ENCODE data around the gene INPP5E.
"Not testable (repeated sequence)": the region's sequence is repeated elsewhere in the genome, so short reads cannot be mapped to it uniquely, and the experiment has no call there.

Gene INPP5E

GRCh38 chr9:136425367-136425766 is 14.3 kb downstream of the INPP5E start:
- not testable (repeated sequence) for ATAC-seq (replicated peaks; ENCODE audit: extremely low read depth, poor library complexity, severe bottlenecking); H3K27ac Mint-ChIP-seq (ENCODE audit: low read depth); H3K9me3 Mint-ChIP-seq; H3K4me3 Mint-ChIP-seq; H3K4me1 Mint-ChIP-seq; DNase-seq (ENCODE audit: low spot score in 2 of 2); H3K27me3 Mint-ChIP-seq
- peaks cover 33% of the 10 kb centered on the region for H3K36me3 Mint-ChIP-seq (ENCODE audit: insufficient read depth)

- H3K27me3 Mint-ChIP-seq, result no peaks in the 10 kb centered on the region
- ATAC-seq (replicated peaks; ENCODE audit: extremely low read depth, poor library complexity, severe bottlenecking) (no peak), DNase-seq (ENCODE audit: low spot score in 2 of 2) (no peak)
- no peak overlapping the region for H3K27ac Mint-ChIP-seq (ENCODE audit: low read depth)
- no peak overlapping the region for H3K4me3 Mint-ChIP-seq
- no peaks in the 10 kb centered on the region for H3K9me3 Mint-ChIP-seq
- H3K4me1 Mint-ChIP-seq, result no peaks in the 10 kb centered on the region
- peaks cover 34% of the 10 kb centered on the region for H3K36me3 Mint-ChIP-seq (ENCODE audit: insufficient read depth)
These were observed 14.8 kb downstream of the INPP5E start for GRCh38 chr9:136424750-136425362.

- H3K27me3 Mint-ChIP-seq, result no peaks in the 10 kb centered on the region
- H3K9me3 Mint-ChIP-seq, result no peaks in the 10 kb centered on the region
- no peak for DNase-seq (ENCODE audit: low spot score in 2 of 2)
- no peak for ATAC-seq (replicated peaks; ENCODE audit: extremely low read depth, poor library complexity, severe bottlenecking)
- H3K36me3 Mint-ChIP-seq (ENCODE audit: insufficient read depth), result peaks cover 45% of the 10 kb centered on the region
- H3K4me3 Mint-ChIP-seq, result no peak overlapping the region
- no peaks in the 10 kb centered on the region for H3K4me1 Mint-ChIP-seq
- no peak overlapping the region for H3K27ac Mint-ChIP-seq (ENCODE audit: low read depth)
These were observed 16.1 kb downstream of the INPP5E start for GRCh38 chr9:136423432-136424146.

GRCh38 chr9:136422876-136423275 is 16.8 kb downstream of the INPP5E start:
- Mint-ChIP-seq H3K4me1 (no peaks in the 10 kb centered on the region), H3K9me3 (no peaks in the 10 kb centered on the region), H3K27me3 (no peaks in the 10 kb centered on the region), H3K36me3 (ENCODE audit: insufficient read depth) (peaks cover 44% of the 10 kb centered on the region), H3K27ac (ENCODE audit: low read depth) (no peak overlapping the region), H3K4me3 (no peak overlapping the region)
- DNase-seq (ENCODE audit: low spot score in 2 of 2) (no peak), ATAC-seq (replicated peaks; ENCODE audit: extremely low read depth, poor library complexity, severe bottlenecking) (no peak)

- peaks cover 50% of the 10 kb centered on the region for H3K36me3 Mint-ChIP-seq (ENCODE audit: insufficient read depth)
- H3K4me1 Mint-ChIP-seq, result no peaks in the 10 kb centered on the region
- ATAC-seq (replicated peaks; ENCODE audit: extremely low read depth, poor library complexity, severe bottlenecking), result no peak
- DNase-seq (ENCODE audit: low spot score in 2 of 2), result no peak
- no peak overlapping the region for H3K4me3 Mint-ChIP-seq
- H3K27me3 Mint-ChIP-seq, result no peaks in the 10 kb centered on the region
- H3K27ac Mint-ChIP-seq (ENCODE audit: low read depth), result no peak overlapping the region
- no peaks in the 10 kb centered on the region for H3K9me3 Mint-ChIP-seq
These were observed 17.9 kb downstream of the INPP5E start for GRCh38 chr9:136421791-136422190.

GRCh38 chr9:136419092-136419420 is 20.6 kb downstream of the INPP5E start:
- Mint-ChIP-seq H3K36me3 (ENCODE audit: insufficient read depth) (peaks cover 54% of the 10 kb centered on the region), H3K27me3 (no peaks in the 10 kb centered on the region), H3K9me3 (no peaks in the 10 kb centered on the region), H3K27ac (ENCODE audit: low read depth) (no peak overlapping the region), H3K4me1 (no peaks in the 10 kb centered on the region), H3K4me3 (no peak overlapping the region)
- no peak for DNase-seq (ENCODE audit: low spot score in 2 of 2)
- ATAC-seq (replicated peaks; ENCODE audit: extremely low read depth, poor library complexity, severe bottlenecking), result no peak

- H3K27ac Mint-ChIP-seq (ENCODE audit: low read depth), result no peak overlapping the region
- H3K9me3 Mint-ChIP-seq, result no peaks in the 10 kb centered on the region
- no peak for ATAC-seq (replicated peaks; ENCODE audit: extremely low read depth, poor library complexity, severe bottlenecking)
- peaks cover 57% of the 10 kb centered on the region for H3K36me3 Mint-ChIP-seq (ENCODE audit: insufficient read depth)
- H3K4me1 Mint-ChIP-seq, result no peaks in the 10 kb centered on the region
- no peak for DNase-seq (ENCODE audit: low spot score in 2 of 2)
- H3K4me3 Mint-ChIP-seq, result no peak overlapping the region
- no peaks in the 10 kb centered on the region for H3K27me3 Mint-ChIP-seq
These were observed 21.2 kb downstream of the INPP5E start for GRCh38 chr9:136418182-136419091.

- Mint-ChIP-seq H3K36me3 (ENCODE audit: insufficient read depth) (peaks cover 50% of the 10 kb centered on the region), H3K9me3 (no peaks in the 10 kb centered on the region), H3K27me3 (no peaks in the 10 kb centered on the region), H3K4me1 (no peaks in the 10 kb centered on the region), H3K27ac (ENCODE audit: low read depth) (no peak overlapping the region), H3K4me3 (no peak overlapping the region)
- ATAC-seq (replicated peaks; ENCODE audit: extremely low read depth, poor library complexity, severe bottlenecking), result no peak
- no peak for DNase-seq (ENCODE audit: low spot score in 2 of 2)
These were observed 22.7 kb downstream of the INPP5E start for GRCh38 chr9:136416914-136417313.

- DNase-seq (ENCODE audit: low spot score in 2 of 2) (no peak), ATAC-seq (replicated peaks; ENCODE audit: extremely low read depth, poor library complexity, severe bottlenecking) (no peak)
- no peaks in the 10 kb centered on the region for H3K9me3 Mint-ChIP-seq
- no peak overlapping the region for H3K27ac Mint-ChIP-seq (ENCODE audit: low read depth)
- H3K27me3 Mint-ChIP-seq, result no peaks in the 10 kb centered on the region
- no peak overlapping the region for H3K4me3 Mint-ChIP-seq
- H3K36me3 Mint-ChIP-seq (ENCODE audit: insufficient read depth), result peaks cover 48% of the 10 kb centered on the region
- H3K4me1 Mint-ChIP-seq, result peaks cover 3% of the 10 kb centered on the region
These were observed 23.2 kb downstream of the INPP5E start for GRCh38 chr9:136416427-136416826.

GRCh38 chr9:136412962-136413361 is 26.7 kb downstream of the INPP5E start:
- no peak for DNase-seq (ENCODE audit: low spot score in 2 of 2)
- Mint-ChIP-seq H3K27ac (ENCODE audit: low read depth) (no peak overlapping the region), H3K27me3 (no peaks in the 10 kb centered on the region), H3K9me3 (no peaks in the 10 kb centered on the region), H3K36me3 (ENCODE audit: insufficient read depth) (peaks cover 42% of the 10 kb centered on the region), H3K4me1 (peaks cover 25% of the 10 kb centered on the region), H3K4me3 (no peak overlapping the region)
- ATAC-seq (replicated peaks; ENCODE audit: extremely low read depth, poor library complexity, severe bottlenecking), result no peak

GRCh38 chr9:136411378-136411777 is 28.3 kb downstream of the INPP5E start:
- H3K4me1 Mint-ChIP-seq, result peaks cover 25% of the 10 kb centered on the region
- H3K27me3 Mint-ChIP-seq, result no peaks in the 10 kb centered on the region
- no peaks in the 10 kb centered on the region for H3K9me3 Mint-ChIP-seq
- ATAC-seq (replicated peaks; ENCODE audit: extremely low read depth, poor library complexity, severe bottlenecking) (no peak), DNase-seq (ENCODE audit: low spot score in 2 of 2) (no peak)
- H3K4me3 Mint-ChIP-seq, result peak overlapping the region; percentile 83
- peak overlapping the region; percentile 92 for H3K27ac Mint-ChIP-seq (ENCODE audit: low read depth)
- H3K36me3 Mint-ChIP-seq (ENCODE audit: insufficient read depth), result peaks cover 43% of the 10 kb centered on the region

GRCh38 chr9:136410500-136411287 is 29.0 kb downstream of the INPP5E start, which contains the start of the genes ENTR1 and PMPCA:
Gene ENTR1 (minus strand): TSS chr9:136410614. CDS start chr9:136410397, 217 bp downstream.
Gene PMPCA (plus strand): TSS chr9:136410658. CDS start chr9:136410669, 11 bp downstream.
- peaks cover 25% of the 10 kb centered on the region for H3K4me1 Mint-ChIP-seq
- H3K9me3 Mint-ChIP-seq, result no peaks in the 10 kb centered on the region
- peaks cover 37% of the 10 kb centered on the region for H3K36me3 Mint-ChIP-seq (ENCODE audit: insufficient read depth)

More at GRCh38 chr9:136410500-136411287, 29.0 kb downstream of the INPP5E start, which contains the start of the genes ENTR1 and PMPCA:
- Mint-ChIP-seq H3K4me3 (peak within 1 kb of the TSS; percentile 83), H3K27me3 (no peaks in the 10 kb centered on the region), H3K27ac (ENCODE audit: low read depth) (peak within 1 kb of the TSS; percentile 92)
- DNase-seq (ENCODE audit: low spot score in 2 of 2) (peak; percentile 90 to 93), ATAC-seq (replicated peaks; ENCODE audit: extremely low read depth, poor library complexity, severe bottlenecking) (peak; percentile 88)
